ENCODE measurements around the gene ATAD2B.

The ATAD2B gene

GRCh38 chr2:23915327-23915726 lies 11.6 kb downstream of the ATAD2B start:
- in situ Hi-C loops (cut with HindIII; ENCODE audit: low sequenced_read_pairs) = no loop called here

GRCh38 chr2:23912054-23912453 lies 14.9 kb downstream of the ATAD2B start:
- in situ Hi-C loops (cut with HindIII; ENCODE audit: low sequenced_read_pairs) = no loop called here

- in situ Hi-C loops (cut with HindIII; ENCODE audit: low sequenced_read_pairs) = no loop called here
Observed at GRCh38 chr2:23905155-23905554, 21.8 kb downstream of the ATAD2B start.

- in situ Hi-C loops (cut with HindIII; ENCODE audit: low sequenced_read_pairs) = loop anchor here (5.0 kb wide), 1 partner anchor 42 kb away; no protein-coding TSS in a partner anchor
Observed at GRCh38 chr2:23904692-23905091, 22.2 kb downstream of the ATAD2B start.

- in situ Hi-C loops (cut with HindIII; ENCODE audit: low sequenced_read_pairs) = loop anchor here (5.0 kb wide), 1 partner anchor 42 kb away; no protein-coding TSS in a partner anchor
Observed at GRCh38 chr2:23904215-23904614, 22.7 kb downstream of the ATAD2B start.

- in situ Hi-C loops (cut with HindIII; ENCODE audit: low sequenced_read_pairs) = loop anchor here (5.0 kb wide), 1 partner anchor 41 kb away; no protein-coding TSS in a partner anchor
Observed at GRCh38 chr2:23903034-23903433, 23.9 kb downstream of the ATAD2B start.

- in situ Hi-C loops (cut with HindIII; ENCODE audit: low sequenced_read_pairs) = loop anchor here (5.0 kb wide), 1 partner anchor 40 kb away; no protein-coding TSS in a partner anchor
Observed at GRCh38 chr2:23901966-23902846, 24.7 kb downstream of the ATAD2B start.

GRCh38 chr2:23900541-23901322 lies 26.2 kb downstream of the ATAD2B start:
- in situ Hi-C loops (cut with HindIII; ENCODE audit: low sequenced_read_pairs) = loop anchor here (5.0 kb wide), 1 partner anchor 38 kb away; no protein-coding TSS in a partner anchor

GRCh38 chr2:23900133-23900532 lies 26.8 kb downstream of the ATAD2B start:
- in situ Hi-C loops (cut with HindIII; ENCODE audit: low sequenced_read_pairs) = loop anchor here (5.0 kb wide), 1 partner anchor 38 kb away; no protein-coding TSS in a partner anchor

- in situ Hi-C loops (cut with HindIII; ENCODE audit: low sequenced_read_pairs) = no loop called here
Observed at GRCh38 chr2:23871206-23871605, 55.7 kb downstream of the ATAD2B start.

GRCh38 chr2:23867449-23867848 lies 59.5 kb downstream of the ATAD2B start:
- in situ Hi-C loops (cut with HindIII; ENCODE audit: low sequenced_read_pairs) = no loop called here

GRCh38 chr2:23862716-23863426 lies 64.1 kb downstream of the ATAD2B start:
- in situ Hi-C loops (cut with HindIII; ENCODE audit: low sequenced_read_pairs) = loop anchor here (5.0 kb wide), 1 partner anchor 39 kb away; no protein-coding TSS in a partner anchor

GRCh38 chr2:23861952-23862351 lies 65.0 kb downstream of the ATAD2B start:
- in situ Hi-C loops (cut with HindIII; ENCODE audit: low sequenced_read_pairs) = loop anchor here (5.0 kb wide), 1 partner anchor 40 kb away; no protein-coding TSS in a partner anchor

- in situ Hi-C loops (cut with HindIII; ENCODE audit: low sequenced_read_pairs) = loop anchor here (5.0 kb wide), 1 partner anchor 42 kb away; no protein-coding TSS in a partner anchor
Observed at GRCh38 chr2:23859983-23860382, 66.9 kb downstream of the ATAD2B start.

GRCh38 chr2:23859234-23859633 lies 67.7 kb downstream of the ATAD2B start:
- in situ Hi-C loops (cut with HindIII; ENCODE audit: low sequenced_read_pairs) = no loop called here

GRCh38 chr2:23850564-23851256 lies 76.2 kb downstream of the ATAD2B start:
- in situ Hi-C loops (cut with HindIII; ENCODE audit: low sequenced_read_pairs) = no loop called here

GRCh38 chr2:23844905-23845304 lies 82.0 kb downstream of the ATAD2B start:
- in situ Hi-C loops (cut with HindIII; ENCODE audit: low sequenced_read_pairs) = no loop called here

- in situ Hi-C loops (cut with HindIII; ENCODE audit: low sequenced_read_pairs) = no loop called here
Observed at GRCh38 chr2:23843051-23843976, 83.6 kb downstream of the ATAD2B start.

All from endothelial cell of hepatic sinusoid (primary cell).